Measurements from ENCODE around the gene CERS6.

DNA sequence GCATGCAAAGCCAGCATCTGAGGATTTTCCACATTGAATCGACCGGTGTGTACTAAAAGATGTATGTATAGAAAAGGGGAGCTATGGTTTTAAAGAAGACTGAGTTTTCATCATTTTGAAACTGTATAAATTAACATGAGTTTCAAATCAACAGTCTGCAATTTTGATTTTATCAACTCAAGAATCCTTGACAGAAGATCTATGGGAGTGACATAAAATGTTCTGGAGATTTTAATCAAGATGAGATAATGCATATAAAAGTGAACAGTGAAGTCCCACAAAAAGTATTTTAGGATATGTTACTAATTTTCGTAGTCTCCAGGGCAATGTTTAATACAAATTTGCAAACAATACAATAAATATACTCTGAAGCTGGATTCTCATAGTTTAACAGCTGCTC lies 24.0 kb upstream of the CERS6 start:
- TF ChIP-seq SPI1 (IDR thresholded peaks at IDR 0.05; ENCODE audit: borderline replicate concordance, insufficient read depth, low read depth, low read length): no peak
- TF ChIP-seq EP300 (IDR thresholded peaks at IDR 0.05; ENCODE audit: borderline replicate concordance in 1 of 2, control insufficient read depth in 1 of 2, low read depth in 2 of 2, low read length in 2 of 2): no peak
- TF ChIP-seq CEBPB (IDR thresholded peaks at IDR 0.05; ENCODE audit: borderline replicate concordance in 1 of 2, low read depth in 2 of 2, low read length in 2 of 2): no peak
- TF ChIP-seq, protein P1, sequence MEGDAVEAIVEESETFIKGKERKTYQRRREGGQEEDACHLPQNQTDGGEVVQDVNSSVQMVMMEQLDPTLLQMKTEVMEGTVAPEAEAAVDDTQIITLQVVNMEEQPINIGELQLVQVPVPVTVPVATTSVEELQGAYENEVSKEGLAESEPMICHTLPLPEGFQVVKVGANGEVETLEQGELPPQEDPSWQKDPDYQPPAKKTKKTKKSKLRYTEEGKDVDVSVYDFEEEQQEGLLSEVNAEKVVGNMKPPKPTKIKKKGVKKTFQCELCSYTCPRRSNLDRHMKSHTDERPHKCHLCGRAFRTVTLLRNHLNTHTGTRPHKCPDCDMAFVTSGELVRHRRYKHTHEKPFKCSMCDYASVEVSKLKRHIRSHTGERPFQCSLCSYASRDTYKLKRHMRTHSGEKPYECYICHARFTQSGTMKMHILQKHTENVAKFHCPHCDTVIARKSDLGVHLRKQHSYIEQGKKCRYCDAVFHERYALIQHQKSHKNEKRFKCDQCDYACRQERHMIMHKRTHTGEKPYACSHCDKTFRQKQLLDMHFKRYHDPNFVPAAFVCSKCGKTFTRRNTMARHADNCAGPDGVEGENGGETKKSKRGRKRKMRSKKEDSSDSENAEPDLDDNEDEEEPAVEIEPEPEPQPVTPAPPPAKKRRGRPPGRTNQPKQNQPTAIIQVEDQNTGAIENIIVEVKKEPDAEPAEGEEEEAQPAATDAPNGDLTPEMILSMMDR (IDR thresholded peaks at IDR 0.05 in 2 of 3, conservative IDR thresholded peaks at IDR 0.05 in 1 of 3; ENCODE audit: control insufficient read depth in 2 of 3, extremely low read depth in 1 of 3, insufficient read depth in 1 of 3, low read depth in 3 of 3, low read length in 3 of 3): no peak
- TF ChIP-seq MXI1 (IDR thresholded peaks at IDR 0.05; ENCODE audit: low read depth, low read length): no peak
- TF ChIP-seq BCLAF1 (IDR thresholded peaks at IDR 0.05): no peak
- TF ChIP-seq ZNF274 (IDR thresholded peaks at IDR 0.05; ENCODE audit: insufficient read depth, insufficient read length): no peak
- TF ChIP-seq NFIC (IDR thresholded peaks at IDR 0.05; ENCODE audit: low read depth, low read length): no peak
- no peak for TF ChIP-seq ZBTB33 (IDR thresholded peaks at IDR 0.05)
- TF ChIP-seq GABPA (IDR thresholded peaks at IDR 0.05; ENCODE audit: low read depth): no peak
- TF ChIP-seq, protein P2, sequence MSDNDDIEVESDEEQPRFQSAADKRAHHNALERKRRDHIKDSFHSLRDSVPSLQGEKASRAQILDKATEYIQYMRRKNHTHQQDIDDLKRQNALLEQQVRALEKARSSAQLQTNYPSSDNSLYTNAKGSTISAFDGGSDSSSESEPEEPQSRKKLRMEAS (IDR thresholded peaks at IDR 0.05; ENCODE audit: low read depth, low read length): no peak
- no peak for TF ChIP-seq BACH1 (IDR thresholded peaks at IDR 0.05; ENCODE audit: borderline replicate concordance)

Measured in GM12878 (cell line).